Esophagus squamous epithelium (tissue), 4 donors: ENCODE measurements around the gene HBP1. TPM values are rescaled to one million over a fixed set of nuclear protein-coding genes. Genes with fewer than 3 reads are reported as not detected.

Experiments used
- total RNA-seq, 4 donors: library from RNA; depleted of rRNA; stranded (reverse); fragments of >200 nt; gene quantifications; one replicate each; pipeline ENCODE4 v1.1.0, GENCODE V29; 2016

HBP1 gene
- total RNA-seq, 4 donors from 2014 or later = 51.5 to 108 (median 69.7) TPM

Other genes with a start within 250 kb of the HBP1 start
- 10 to 100 TPM in 1 of 4 donors, 1 to 10 TPM in 3; 1.1 to 23.1 (median 4.2) TPM for gene PRKAR2B, start 124.3 kb upstream of the HBP1 start, total RNA-seq